HEK293 (cell line): ENCODE data around the gene ANO3.

Source experiments
- CTCF ChIA-PET: fragments of 350-600 bp; formaldehyde crosslinking; extraction: SDS; loops from one replicate; lab custom pipeline; 2021; ENCODE audit warnings: antibody characterized with exemption; lab: Yijun Ruan, JAX
- POLR2A ChIA-PET: fragments of 300-600 bp; formaldehyde crosslinking; extraction: SDS; loops from one replicate; lab custom pipeline; 2020; ENCODE audit warnings: antibody characterized with exemption, inconsistent platforms; lab: Yijun Ruan, JAX
- H3K27ac ChIP-seq: fragments of 200-500 bp; sonication (Bioruptor generic); 2 replicates; pipeline ENCODE4 v1.5.1; 2014; ENCODE audit warnings: low read depth, low read length, control low read depth, inconsistent platforms; ENCODE audit errors: extremely low read depth
- H3K36me3 ChIP-seq, 2 experiments: fragments of 200-500 bp in 1 of 2; sonication (Bioruptor generic) in 1 of 2; 1 replicate in 1 of 2; 2 replicates in 1 of 2; pipeline ENCODE4 v1.5.1; 2014 to 2017; ENCODE audit warnings: inconsistent platforms in 2 of 2, low read length in 2 of 2; ENCODE audit not compliant: control insufficient read depth in 2 of 2, insufficient read depth in 1 of 2
- H3K4me1 ChIP-seq: fragments of 200-500 bp; sonication (Bioruptor generic); 2 replicates; pipeline ENCODE4 v1.5.1; 2014; ENCODE audit warnings: mild to moderate bottlenecking, low read length, inconsistent platforms; ENCODE audit not compliant: control insufficient read depth, insufficient read depth
- H3K4me3 ChIP-seq: 2 replicates; pipeline ENCODE4 v1.5.1; 2011; ENCODE audit warnings: low read depth, mild to moderate bottlenecking, control low read depth, low read length, moderate library complexity
- H3K9me3 ChIP-seq: fragments of 200-500 bp; sonication (Bioruptor generic); 2 replicates; pipeline ENCODE4 v1.5.1; 2014; ENCODE audit warnings: low read depth, low read length, inconsistent platforms; ENCODE audit not compliant: control insufficient read depth, insufficient read depth
- EGR2 ChIP-seq: fragments of 450-650 bp; formaldehyde crosslinking; IDR thresholded peaks from 2 replicates; pipeline ENCODE4 v1.5.1; 2016; ENCODE audit warnings: low read depth, missing biosample characterization, missing genetic modification characterization
- MYNN ChIP-seq: fragments of 450-650 bp; formaldehyde crosslinking; IDR thresholded peaks from 2 replicates; pipeline ENCODE4 v1.5.1; 2016; ENCODE audit warnings: missing biosample characterization, missing genetic modification characterization, borderline replicate concordance
- REPIN1 ChIP-seq: fragments of 450-650 bp; formaldehyde crosslinking; IDR thresholded peaks from 2 replicates; pipeline ENCODE4 v1.5.1; 2017; ENCODE audit warnings: missing biosample characterization, missing genetic modification characterization, low read depth
- SP2 ChIP-seq: fragments of 450-650 bp; formaldehyde crosslinking; IDR thresholded peaks from 2 replicates; pipeline ENCODE4 v1.5.1; 2016; ENCODE audit warnings: missing biosample characterization, missing genetic modification characterization
- YY1 ChIP-seq: fragments of 450-650 bp; formaldehyde crosslinking; IDR thresholded peaks from 2 replicates; pipeline ENCODE4 v1.5.1; 2018; ENCODE audit warnings: missing biosample characterization, missing genetic modification characterization
- ZFHX2 ChIP-seq: fragments of 450-650 bp; formaldehyde crosslinking; conservative IDR thresholded peaks from 2 replicates; pipeline ENCODE4 v1.5.1; 2016; ENCODE audit warnings: missing biosample characterization, missing genetic modification characterization
- ZNF184 ChIP-seq: fragments of 450-650 bp; IDR thresholded peaks from 2 replicates; pipeline ENCODE4 v1.5.1; 2018; ENCODE audit warnings: missing biosample characterization, mild to moderate bottlenecking, missing genetic modification characterization
- ZNF211 ChIP-seq: fragments of 450-650 bp; formaldehyde crosslinking; IDR thresholded peaks from 2 replicates; pipeline ENCODE4 v1.5.1; 2016; ENCODE audit warnings: low read depth, missing biosample characterization, missing genetic modification characterization
- ZNF24 ChIP-seq: fragments of 450-650 bp; formaldehyde crosslinking; IDR thresholded peaks from 2 replicates; pipeline ENCODE4 v1.5.1; 2016; ENCODE audit warnings: missing biosample characterization, missing genetic modification characterization
- ZNF302 ChIP-seq: fragments of 450-650 bp; formaldehyde crosslinking; IDR thresholded peaks from 2 replicates; pipeline ENCODE4 v1.5.1; 2016; ENCODE audit warnings: missing biosample characterization, missing genetic modification characterization, low read depth
- ZNF366 ChIP-seq: fragments of 450-650 bp; formaldehyde crosslinking; conservative IDR thresholded peaks from 2 replicates; pipeline ENCODE4 v1.5.1; 2016; ENCODE audit warnings: missing biosample characterization, missing genetic modification characterization
- ZNF707 ChIP-seq: fragments of 450-650 bp; formaldehyde crosslinking; IDR thresholded peaks from 2 replicates; pipeline ENCODE4 v1.5.1; 2016; ENCODE audit warnings: missing biosample characterization, missing genetic modification characterization
- ZNF747 ChIP-seq: fragments of 450-650 bp; formaldehyde crosslinking; IDR thresholded peaks from 2 replicates; pipeline ENCODE4 v1.5.1; 2016; ENCODE audit warnings: missing biosample characterization, missing genetic modification characterization
- ZNF76 ChIP-seq: fragments of 450-650 bp; formaldehyde crosslinking; IDR thresholded peaks from 2 replicates; pipeline ENCODE4; 2016; ENCODE audit warnings: low read depth, missing biosample characterization, missing genetic modification characterization, borderline replicate concordance
- ZNF791 ChIP-seq: fragments of 450-650 bp; formaldehyde crosslinking; IDR thresholded peaks from 2 replicates; pipeline ENCODE4 v1.5.1; 2016; ENCODE audit warnings: missing biosample characterization, missing genetic modification characterization
- TF ChIP-seq, protein P1 (sequence below): fragments of 450-650 bp; formaldehyde crosslinking; conservative IDR thresholded peaks from 2 replicates; pipeline ENCODE4 v1.5.1; 2016; ENCODE audit warnings: low read depth, missing biosample characterization, missing genetic modification characterization
- TF ChIP-seq, protein P2 (sequence below): fragments of 450-650 bp; formaldehyde crosslinking; IDR thresholded peaks from 2 replicates; pipeline ENCODE4 v1.5.1; 2016; ENCODE audit warnings: missing biosample characterization, missing genetic modification characterization
- TF ChIP-seq, protein P3 (sequence below): fragments of 450-650 bp; formaldehyde crosslinking; IDR thresholded peaks from 2 replicates; pipeline ENCODE4 v1.5.1; 2016; ENCODE audit warnings: missing biosample characterization, missing genetic modification characterization
- TF ChIP-seq, protein P4 (sequence below): fragments of 450-650 bp; formaldehyde crosslinking; IDR thresholded peaks from 2 replicates; pipeline ENCODE4 v1.5.1; 2016; ENCODE audit warnings: missing biosample characterization, missing genetic modification characterization, low read depth

The ANO3 gene

DNA sequence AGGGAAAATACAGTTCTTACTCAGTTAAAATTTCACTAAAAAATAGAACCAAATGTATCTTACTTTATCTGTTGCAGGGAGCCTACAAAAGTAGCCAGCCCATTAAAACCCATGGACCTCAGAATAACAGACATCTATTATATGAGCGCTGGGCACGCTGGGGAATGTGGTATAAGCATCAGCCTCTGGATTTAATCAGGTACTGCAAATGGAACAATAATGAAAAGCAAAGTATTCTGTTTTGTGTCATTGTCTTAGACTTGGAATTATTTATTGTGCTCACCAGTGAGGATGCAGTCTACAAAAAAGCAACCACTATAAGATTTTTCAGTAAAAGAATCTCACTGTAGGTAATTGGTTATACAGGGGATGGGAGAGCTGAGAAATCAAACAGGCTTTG is 209.9 kb downstream of the ANO3 start:
- Histone ChIP-seq H3K4me3 (no peak overlapping the region), H3K9me3 (no peaks in the 10 kb centered on the region), H3K27ac (no peak overlapping the region), H3K4me1 (no peaks in the 10 kb centered on the region), H3K36me3 (no peaks in the 10 kb centered on the region)
- CTCF ChIA-PET, result no interaction called here
- no peak for TF ChIP-seq ZFHX2 (tag by site-specific recombination)
- no peak for TF ChIP-seq REPIN1 (tag by site-specific recombination)
- no peak for TF ChIP-seq EGR2 (tag by site-specific recombination)
- TF ChIP-seq ZNF76 (tag by site-specific recombination), result no peak
- no peak for TF ChIP-seq ZNF184 (tag by site-specific recombination)
- TF ChIP-seq, protein P1, sequence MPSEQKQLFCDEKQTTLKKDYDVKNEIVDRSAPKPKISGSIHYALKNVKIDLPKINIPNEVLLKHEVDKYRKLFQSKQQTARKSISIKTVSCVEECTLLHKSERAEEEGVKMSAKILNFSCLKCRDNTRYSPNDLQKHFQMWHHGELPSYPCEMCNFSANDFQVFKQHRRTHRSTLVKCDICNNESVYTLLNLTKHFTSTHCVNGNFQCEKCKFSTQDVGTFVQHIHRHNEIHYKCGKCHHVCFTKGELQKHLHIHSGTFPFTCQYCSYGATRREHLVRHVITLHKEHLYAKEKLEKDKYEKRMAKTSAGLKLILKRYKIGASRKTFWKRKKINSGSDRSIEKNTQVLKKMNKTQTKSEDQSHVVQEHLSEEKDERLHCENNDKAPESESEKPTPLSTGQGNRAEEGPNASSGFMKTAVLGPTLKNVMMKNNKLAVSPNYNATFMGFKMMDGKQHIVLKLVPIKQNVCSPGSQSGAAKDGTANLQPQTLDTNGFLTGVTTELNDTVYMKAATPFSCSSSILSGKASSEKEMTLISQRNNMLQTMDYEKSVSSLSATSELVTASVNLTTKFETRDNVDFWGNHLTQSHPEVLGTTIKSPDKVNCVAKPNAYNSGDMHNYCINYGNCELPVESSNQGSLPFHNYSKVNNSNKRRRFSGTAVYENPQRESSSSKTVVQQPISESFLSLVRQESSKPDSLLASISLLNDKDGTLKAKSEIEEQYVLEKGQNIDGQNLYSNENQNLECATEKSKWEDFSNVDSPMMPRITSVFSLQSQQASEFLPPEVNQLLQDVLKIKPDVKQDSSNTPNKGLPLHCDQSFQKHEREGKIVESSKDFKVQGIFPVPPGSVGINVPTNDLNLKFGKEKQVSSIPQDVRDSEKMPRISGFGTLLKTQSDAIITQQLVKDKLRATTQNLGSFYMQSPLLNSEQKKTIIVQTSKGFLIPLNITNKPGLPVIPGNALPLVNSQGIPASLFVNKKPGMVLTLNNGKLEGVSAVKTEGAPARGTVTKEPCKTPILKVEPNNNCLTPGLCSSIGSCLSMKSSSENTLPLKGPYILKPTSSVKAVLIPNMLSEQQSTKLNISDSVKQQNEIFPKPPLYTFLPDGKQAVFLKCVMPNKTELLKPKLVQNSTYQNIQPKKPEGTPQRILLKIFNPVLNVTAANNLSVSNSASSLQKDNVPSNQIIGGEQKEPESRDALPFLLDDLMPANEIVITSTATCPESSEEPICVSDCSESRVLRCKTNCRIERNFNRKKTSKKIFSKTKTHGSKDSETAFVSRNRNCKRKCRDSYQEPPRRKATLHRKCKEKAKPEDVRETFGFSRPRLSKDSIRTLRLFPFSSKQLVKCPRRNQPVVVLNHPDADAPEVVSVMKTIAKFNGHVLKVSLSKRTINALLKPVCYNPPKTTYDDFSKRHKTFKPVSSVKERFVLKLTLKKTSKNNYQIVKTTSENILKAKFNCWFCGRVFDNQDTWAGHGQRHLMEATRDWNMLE, result no peak
- TF ChIP-seq, protein P2, sequence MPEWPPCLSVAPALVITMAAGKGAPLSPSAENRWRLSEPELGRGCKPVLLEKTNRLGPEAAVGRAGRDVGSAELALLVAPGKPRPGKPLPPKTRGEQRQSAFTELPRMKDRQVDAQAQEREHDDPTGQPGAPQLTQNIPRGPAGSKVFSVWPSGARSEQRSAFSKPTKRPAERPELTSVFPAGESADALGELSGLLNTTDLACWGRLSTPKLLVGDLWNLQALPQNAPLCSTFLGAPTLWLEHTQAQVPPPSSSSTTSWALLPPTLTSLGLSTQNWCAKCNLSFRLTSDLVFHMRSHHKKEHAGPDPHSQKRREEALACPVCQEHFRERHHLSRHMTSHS (tag by site-specific recombination), result no peak
- no peak for TF ChIP-seq ZNF302
- POLR2A ChIA-PET, result no interaction called here

DNA sequence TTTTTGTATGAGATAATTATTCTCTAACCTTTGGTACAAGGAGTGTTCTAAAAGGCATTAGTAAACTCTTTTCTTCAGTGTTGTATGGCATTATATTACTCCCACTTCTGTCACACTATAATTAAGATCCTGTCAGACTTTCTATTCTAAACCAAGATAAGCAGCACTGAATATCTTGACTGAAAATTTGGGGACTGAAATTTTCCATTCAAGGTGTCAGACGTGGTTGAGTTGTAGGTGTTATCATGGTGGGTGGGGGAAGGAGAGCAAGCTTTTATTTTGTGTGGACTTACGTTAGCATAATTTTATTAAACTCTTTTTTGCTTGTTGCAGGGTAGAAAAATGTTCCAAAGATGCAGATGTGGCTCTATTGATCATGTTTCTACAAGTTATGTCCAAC is 217.2 kb downstream of the ANO3 start:
- H3K4me3 ChIP-seq, result no peak overlapping the region
- no peaks in the 10 kb centered on the region for H3K4me1 ChIP-seq
- no peaks in the 10 kb centered on the region for H3K36me3 ChIP-seq
- TF ChIP-seq YY1 (tag by site-specific recombination), result no peak
- TF ChIP-seq ZNF24 (tag by site-specific recombination), result no peak
- TF ChIP-seq ZNF707, result no peak
- no peak for TF ChIP-seq SP2
- TF ChIP-seq, protein P3, sequence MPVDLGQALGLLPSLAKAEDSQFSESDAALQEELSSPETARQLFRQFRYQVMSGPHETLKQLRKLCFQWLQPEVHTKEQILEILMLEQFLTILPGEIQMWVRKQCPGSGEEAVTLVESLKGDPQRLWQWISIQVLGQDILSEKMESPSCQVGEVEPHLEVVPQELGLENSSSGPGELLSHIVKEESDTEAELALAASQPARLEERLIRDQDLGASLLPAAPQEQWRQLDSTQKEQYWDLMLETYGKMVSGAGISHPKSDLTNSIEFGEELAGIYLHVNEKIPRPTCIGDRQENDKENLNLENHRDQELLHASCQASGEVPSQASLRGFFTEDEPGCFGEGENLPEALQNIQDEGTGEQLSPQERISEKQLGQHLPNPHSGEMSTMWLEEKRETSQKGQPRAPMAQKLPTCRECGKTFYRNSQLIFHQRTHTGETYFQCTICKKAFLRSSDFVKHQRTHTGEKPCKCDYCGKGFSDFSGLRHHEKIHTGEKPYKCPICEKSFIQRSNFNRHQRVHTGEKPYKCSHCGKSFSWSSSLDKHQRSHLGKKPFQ (tag by site-specific recombination), result no peak
- no peak for TF ChIP-seq ZNF791 (tag by site-specific recombination)
- TF ChIP-seq ZNF211, result no peak
- TF ChIP-seq ZNF366, result no peak
- no peak for TF ChIP-seq ZNF747 (tag by site-specific recombination)
- no peak for TF ChIP-seq MYNN (tag by site-specific recombination)
- TF ChIP-seq, protein P4, sequence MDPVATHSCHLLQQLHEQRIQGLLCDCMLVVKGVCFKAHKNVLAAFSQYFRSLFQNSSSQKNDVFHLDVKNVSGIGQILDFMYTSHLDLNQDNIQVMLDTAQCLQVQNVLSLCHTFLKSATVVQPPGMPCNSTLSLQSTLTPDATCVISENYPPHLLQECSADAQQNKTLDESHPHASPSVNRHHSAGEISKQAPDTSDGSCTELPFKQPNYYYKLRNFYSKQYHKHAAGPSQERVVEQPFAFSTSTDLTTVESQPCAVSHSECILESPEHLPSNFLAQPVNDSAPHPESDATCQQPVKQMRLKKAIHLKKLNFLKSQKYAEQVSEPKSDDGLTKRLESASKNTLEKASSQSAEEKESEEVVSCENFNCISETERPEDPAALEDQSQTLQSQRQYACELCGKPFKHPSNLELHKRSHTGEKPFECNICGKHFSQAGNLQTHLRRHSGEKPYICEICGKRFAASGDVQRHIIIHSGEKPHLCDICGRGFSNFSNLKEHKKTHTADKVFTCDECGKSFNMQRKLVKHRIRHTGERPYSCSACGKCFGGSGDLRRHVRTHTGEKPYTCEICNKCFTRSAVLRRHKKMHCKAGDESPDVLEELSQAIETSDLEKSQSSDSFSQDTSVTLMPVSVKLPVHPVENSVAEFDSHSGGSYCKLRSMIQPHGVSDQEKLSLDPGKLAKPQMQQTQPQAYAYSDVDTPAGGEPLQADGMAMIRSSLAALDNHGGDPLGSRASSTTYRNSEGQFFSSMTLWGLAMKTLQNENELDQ (tag by site-specific recombination), result no peak
- no peaks in the 10 kb centered on the region for H3K9me3 ChIP-seq
- POLR2A ChIA-PET, result no interaction called here
- CTCF ChIA-PET, result interaction anchor here (0.8 kb wide), 1 partner anchor 610 kb away, joined by 6 read pairs; no protein-coding TSS in a partner anchor
- no peak overlapping the region for H3K27ac ChIP-seq
